Osteocyte (in vitro differentiated cells): Measurements from ENCODE around the gene SYK. TPM values are rescaled to one million over a fixed set of nuclear protein-coding genes. Genes with fewer than 3 reads are reported as not detected.

Experiments
- DNase-seq: peaks from one replicate; pipeline ENCODE4 v3.0.0; 2021; ENCODE audit warnings: mixed read lengths; ENCODE audit not compliant: unreplicated experiment; ENCODE audit errors: extremely low spot score
- H3K27ac Mint-ChIP-seq: one replicate; pipeline ENCODE4 v1.8.0; 2021; ENCODE audit warnings: mild to moderate bottlenecking, mixed read lengths; ENCODE audit not compliant: unreplicated experiment
- H3K27me3 Mint-ChIP-seq: one replicate; pipeline ENCODE4 v1.8.0; 2021; ENCODE audit warnings: mixed read lengths; ENCODE audit not compliant: unreplicated experiment
- H3K36me3 Mint-ChIP-seq: one replicate; pipeline ENCODE4 v1.8.0; 2021; ENCODE audit warnings: mixed read lengths; ENCODE audit not compliant: unreplicated experiment
- H3K4me1 Mint-ChIP-seq: one replicate; pipeline ENCODE4 v1.8.0; 2021; ENCODE audit warnings: mixed read lengths; ENCODE audit not compliant: unreplicated experiment
- H3K4me3 Mint-ChIP-seq: one replicate; pipeline ENCODE4 v1.8.0; 2021; ENCODE audit warnings: mild to moderate bottlenecking, moderate library complexity, mixed read lengths; ENCODE audit not compliant: unreplicated experiment
- H3K9me3 Mint-ChIP-seq: one replicate; pipeline ENCODE4 v1.8.0; 2021; ENCODE audit warnings: mixed read lengths; ENCODE audit not compliant: unreplicated experiment
- total RNA-seq: library from RNA; stranded (reverse); gene quantifications from 2 replicates; pipeline ENCODE4 v1.2.1, GENCODE V29; 2021
- TF ChIP-seq, protein P1 (sequence below): fragments of 200-600 bp; sonication (generic); IDR thresholded peaks from 2 replicates; pipeline ENCODE4 v1.5.0; 2021; ENCODE audit warnings: antibody characterized with exemption, mild to moderate bottlenecking, moderate library complexity

Gene SYK
- total RNA-seq, 1 donor from 2014 or later: not detected

DNA sequence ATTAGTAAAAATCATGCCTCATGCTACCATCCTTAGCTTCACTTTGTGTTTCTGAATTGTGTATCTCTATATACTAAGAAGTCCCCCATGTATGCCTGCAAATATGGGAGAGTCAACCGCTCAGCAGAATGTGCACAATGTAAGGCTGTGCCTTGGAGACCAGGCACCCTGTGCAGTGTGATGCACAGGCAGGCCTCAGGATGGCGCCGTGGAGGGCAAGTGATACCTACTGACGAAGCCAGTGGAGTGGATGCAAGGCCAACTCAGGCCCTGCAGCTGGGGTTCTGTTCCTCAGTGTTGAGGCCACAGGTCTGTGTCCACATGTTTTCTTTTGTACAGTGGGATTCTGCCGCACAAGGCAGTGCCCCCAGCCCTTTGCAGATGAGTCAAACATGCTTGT lies 28.4 kb downstream of the SYK start:
- TF ChIP-seq, protein P1, sequence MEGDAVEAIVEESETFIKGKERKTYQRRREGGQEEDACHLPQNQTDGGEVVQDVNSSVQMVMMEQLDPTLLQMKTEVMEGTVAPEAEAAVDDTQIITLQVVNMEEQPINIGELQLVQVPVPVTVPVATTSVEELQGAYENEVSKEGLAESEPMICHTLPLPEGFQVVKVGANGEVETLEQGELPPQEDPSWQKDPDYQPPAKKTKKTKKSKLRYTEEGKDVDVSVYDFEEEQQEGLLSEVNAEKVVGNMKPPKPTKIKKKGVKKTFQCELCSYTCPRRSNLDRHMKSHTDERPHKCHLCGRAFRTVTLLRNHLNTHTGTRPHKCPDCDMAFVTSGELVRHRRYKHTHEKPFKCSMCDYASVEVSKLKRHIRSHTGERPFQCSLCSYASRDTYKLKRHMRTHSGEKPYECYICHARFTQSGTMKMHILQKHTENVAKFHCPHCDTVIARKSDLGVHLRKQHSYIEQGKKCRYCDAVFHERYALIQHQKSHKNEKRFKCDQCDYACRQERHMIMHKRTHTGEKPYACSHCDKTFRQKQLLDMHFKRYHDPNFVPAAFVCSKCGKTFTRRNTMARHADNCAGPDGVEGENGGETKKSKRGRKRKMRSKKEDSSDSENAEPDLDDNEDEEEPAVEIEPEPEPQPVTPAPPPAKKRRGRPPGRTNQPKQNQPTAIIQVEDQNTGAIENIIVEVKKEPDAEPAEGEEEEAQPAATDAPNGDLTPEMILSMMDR: no peak
- Mint-ChIP-seq H3K27me3 (peaks cover 27% of the 10 kb centered on the region), H3K36me3 (no peaks in the 10 kb centered on the region), H3K4me1 (no peaks in the 10 kb centered on the region), H3K4me3 (no peak overlapping the region), H3K9me3 (no peaks in the 10 kb centered on the region), H3K27ac (no peak overlapping the region)
- DNase-seq: no peak

DNA sequence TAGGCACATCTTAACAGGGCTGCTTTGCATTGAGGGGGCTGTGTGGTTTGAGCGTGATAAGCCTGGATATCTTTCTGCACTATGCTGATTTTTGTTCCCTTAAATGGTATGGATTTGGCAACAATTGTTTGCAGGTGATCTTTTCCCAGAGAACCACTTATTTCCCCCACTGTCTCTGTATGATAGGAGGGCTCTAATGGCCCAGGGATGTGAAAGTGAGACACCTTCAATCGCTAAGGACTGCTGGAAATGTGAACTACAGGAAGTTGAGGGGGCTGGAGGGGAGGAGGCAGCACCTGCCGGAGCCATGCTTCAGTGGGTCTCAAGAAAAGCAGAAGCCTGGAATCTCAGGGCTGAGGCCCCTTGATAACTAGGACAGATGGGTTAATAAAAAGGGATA lies 29.4 kb downstream of the SYK start:
- no peak overlapping the region for H3K4me3 Mint-ChIP-seq
- TF ChIP-seq, protein P1: no peak
- H3K27me3 Mint-ChIP-seq: peaks cover 18% of the 10 kb centered on the region
- no peaks in the 10 kb centered on the region for H3K4me1 Mint-ChIP-seq
- no peaks in the 10 kb centered on the region for H3K9me3 Mint-ChIP-seq
- DNase-seq: no peak
- no peak overlapping the region for H3K27ac Mint-ChIP-seq
- H3K36me3 Mint-ChIP-seq: no peaks in the 10 kb centered on the region

DNA sequence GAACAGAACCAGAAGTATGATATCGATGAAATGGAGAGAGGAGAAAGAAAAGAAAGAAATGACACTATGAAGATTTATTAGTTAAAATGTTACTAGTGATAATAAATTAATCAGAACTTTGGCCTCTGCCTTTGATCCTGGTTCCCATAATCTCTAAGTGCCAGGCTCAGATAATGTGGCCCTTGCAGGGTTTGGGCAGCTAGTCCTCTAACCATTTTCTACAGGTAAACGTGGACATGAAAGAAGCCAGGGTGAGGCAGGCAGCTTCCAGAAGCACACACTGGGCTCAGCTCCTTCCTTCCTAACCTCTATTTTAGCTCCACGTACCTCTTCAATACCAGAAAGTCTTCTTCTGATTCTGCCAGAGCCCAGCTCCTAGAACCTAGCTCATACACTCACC lies 30.6 kb downstream of the SYK start:
- Mint-ChIP-seq H3K36me3 (no peaks in the 10 kb centered on the region), H3K9me3 (no peaks in the 10 kb centered on the region), H3K27ac (no peak overlapping the region), H3K27me3 (peaks cover 11% of the 10 kb centered on the region), H3K4me3 (no peak overlapping the region), H3K4me1 (no peaks in the 10 kb centered on the region)
- TF ChIP-seq, protein P1: no peak
- DNase-seq: no peak

DNA sequence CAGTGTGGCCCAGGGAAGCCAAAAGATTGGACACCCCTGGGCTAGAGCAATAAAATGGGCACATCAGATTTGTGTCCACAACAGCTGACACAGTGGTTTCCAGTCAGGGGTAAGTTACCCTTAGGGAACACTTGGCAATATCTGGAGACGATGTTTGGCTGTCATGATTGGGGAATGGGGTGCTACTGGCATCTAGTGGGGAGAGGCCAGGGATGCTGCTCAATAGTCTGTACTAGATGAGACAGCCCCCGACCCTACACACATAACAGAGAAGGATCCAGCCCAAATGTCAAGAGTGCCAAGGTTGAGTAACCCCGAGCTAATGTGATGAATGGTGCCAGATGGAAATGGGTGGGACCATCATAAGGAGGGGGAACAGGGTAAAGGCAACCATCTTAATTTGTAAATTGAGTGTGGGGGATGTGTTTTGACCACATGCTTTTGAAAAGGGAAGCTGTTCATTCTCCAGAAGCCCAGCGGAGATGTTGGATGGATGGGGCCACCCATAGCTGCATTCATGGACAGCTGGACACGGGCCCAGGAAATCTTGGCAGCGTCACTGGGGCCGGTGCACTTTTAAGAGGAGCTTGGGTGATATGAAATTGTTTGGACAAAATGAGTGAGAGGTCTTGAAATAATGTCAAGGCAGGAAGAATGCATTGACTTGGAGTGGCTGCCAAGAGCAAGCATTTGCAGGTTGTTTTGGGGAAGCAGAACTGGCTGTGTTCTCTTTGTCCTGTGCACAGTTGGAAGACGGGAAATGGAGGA lies 33.4 kb downstream of the SYK start:
- Mint-ChIP-seq H3K9me3 (no peaks in the 10 kb centered on the region), H3K27ac (no peak overlapping the region), H3K36me3 (no peaks in the 10 kb centered on the region), H3K4me1 (no peaks in the 10 kb centered on the region), H3K27me3 (peaks cover 5% of the 10 kb centered on the region), H3K4me3 (no peak overlapping the region)
- TF ChIP-seq, protein P1: no peak
- DNase-seq: no peak

DNA sequence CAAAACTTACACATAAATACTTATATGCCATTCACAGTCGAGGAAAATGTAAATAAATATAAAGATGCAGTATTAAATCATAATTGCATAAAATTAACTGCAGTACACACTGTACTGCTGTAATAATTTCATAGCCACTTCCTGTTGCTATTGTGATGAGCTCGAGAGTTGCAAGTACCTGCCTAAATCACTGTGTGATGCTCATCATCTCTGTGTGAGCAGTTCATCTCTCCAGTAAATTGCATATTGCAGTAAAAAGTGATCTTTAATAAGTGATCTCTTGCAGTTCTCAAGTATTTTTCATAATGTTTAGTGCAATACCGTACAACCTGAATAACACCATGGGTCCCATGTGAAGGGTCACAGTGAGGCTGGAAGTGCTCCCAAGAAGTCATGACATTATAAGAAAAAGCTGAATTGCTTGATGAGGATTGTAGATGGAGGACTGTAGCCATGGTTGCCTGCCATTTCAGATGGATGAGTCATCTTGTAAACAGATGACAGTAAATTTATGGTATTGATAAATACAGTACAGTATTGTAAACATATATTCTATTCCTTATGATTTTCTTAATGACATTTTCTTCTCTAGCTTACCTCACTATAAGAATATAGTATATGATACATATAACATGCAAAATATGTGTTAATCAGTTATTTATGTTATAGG lies 34.9 kb downstream of the SYK start:
- Mint-ChIP-seq H3K4me3 (no peak overlapping the region), H3K36me3 (no peaks in the 10 kb centered on the region), H3K27me3 (peaks cover 5% of the 10 kb centered on the region), H3K9me3 (no peaks in the 10 kb centered on the region), H3K4me1 (no peaks in the 10 kb centered on the region), H3K27ac (no peak overlapping the region)
- TF ChIP-seq, protein P1: no peak
- DNase-seq: no peak
